Activated CD4-positive, alpha-beta T cell treated with anti-CD3 and anti-CD28 coated beads, Interleukin-2, amount 50 U/mL, for 1 hour (primary cell): Measurements from ENCODE around the gene DLEC1.
"Not testable (repeated sequence)": the region's sequence is repeated elsewhere in the genome, so short reads cannot be mapped to it uniquely, and the experiment has no call there.

ENCODE experiments used
- DNase-seq: peaks from one replicate; pipeline ENCODE4 v3.0.0-alpha.2; 2020

The DLEC1 gene

GRCh38 chr3:38085311-38085942, 46.4 kb downstream of the DLEC1 start:
- no peak for DNase-seq

- DNase-seq, result no peak
Measured at GRCh38 chr3:38085943-38086324, 46.9 kb downstream of the DLEC1 start.

- no peak for DNase-seq
Measured at GRCh38 chr3:38086496-38086895, 47.5 kb downstream of the DLEC1 start.

- DNase-seq, result not testable (repeated sequence)
Measured at GRCh38 chr3:38087278-38087677, 48.3 kb downstream of the DLEC1 start.

GRCh38 chr3:38088126-38089078, 49.4 kb downstream of the DLEC1 start:
- no peak for DNase-seq

- no peak for DNase-seq
Measured at GRCh38 chr3:38089163-38089562, 50.2 kb downstream of the DLEC1 start.

GRCh38 chr3:38090453-38090852, 51.4 kb downstream of the DLEC1 start:
- DNase-seq, result no peak

GRCh38 chr3:38094999-38095398, 56.0 kb downstream of the DLEC1 start:
- no peak for DNase-seq

- no peak for DNase-seq
Measured at GRCh38 chr3:38095669-38096483, 56.9 kb downstream of the DLEC1 start.

GRCh38 chr3:38097446-38098375, 58.7 kb downstream of the DLEC1 start:
- DNase-seq, result no peak

GRCh38 chr3:38098376-38098723, 59.3 kb downstream of the DLEC1 start:
- no peak for DNase-seq

GRCh38 chr3:38099518-38099917, 60.5 kb downstream of the DLEC1 start:
- DNase-seq, result no peak

- DNase-seq, result no peak
Measured at GRCh38 chr3:38100498-38100897, 61.5 kb downstream of the DLEC1 start.

GRCh38 chr3:38101811-38102443, 62.9 kb downstream of the DLEC1 start:
- DNase-seq, result no peak

- DNase-seq, result no peak
Measured at GRCh38 chr3:38102444-38102814, 63.4 kb downstream of the DLEC1 start.

GRCh38 chr3:38105525-38105924, 66.5 kb downstream of the DLEC1 start:
- no peak for DNase-seq

GRCh38 chr3:38107911-38108648, 69.1 kb downstream of the DLEC1 start:
- DNase-seq, result no peak

- no peak for DNase-seq
Measured at GRCh38 chr3:38108649-38109579, 69.9 kb downstream of the DLEC1 start.

- DNase-seq, result no peak
Measured at GRCh38 chr3:38109580-38110313, 70.7 kb downstream of the DLEC1 start.
